ENCODE measurements around the gene GABRD. TPM values are rescaled to one million over a fixed set of nuclear protein-coding genes. Genes with fewer than 3 reads are reported as not detected.
A peak's percentile ranks its signal among the peaks of the same experiment; 100 is the strongest.

The GABRD gene
- total RNA-seq, 2 donors from 2014 or later = not detected

DNA sequence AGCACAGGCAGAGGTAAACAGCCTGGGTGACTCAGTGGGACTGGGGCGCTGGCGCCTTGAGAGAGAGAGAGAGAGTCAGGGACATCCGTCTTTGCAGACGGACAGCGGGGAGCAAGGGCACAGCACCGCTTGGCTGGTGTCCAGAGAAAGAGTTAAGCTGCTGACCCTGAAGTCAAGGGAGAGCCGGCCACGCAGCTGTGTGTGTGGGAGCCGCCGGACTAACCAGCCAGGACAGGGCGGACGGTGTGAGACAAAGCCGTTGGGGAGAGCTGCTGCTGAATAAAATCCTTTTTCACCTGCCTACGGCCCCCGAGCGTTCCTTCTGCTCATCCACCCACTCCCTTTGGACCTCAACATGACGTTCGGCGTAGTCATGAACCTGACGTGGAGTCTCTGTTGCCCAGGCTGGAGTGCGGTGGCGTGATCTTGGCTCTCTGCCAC is 30.0 kb upstream of the GABRD start:
- WGBS, 2 experiments (ENCODE audit: insufficient coverage in 1 of 2, insufficient read length in 1 of 2) = 81 to 90% methylated on average over 21 to 22 of the region's 22 CpGs
- Histone ChIP-seq H3K9ac (ENCODE audit: extremely low read depth, low read length, poor library complexity, severe bottlenecking) (no peak overlapping the region), H3K9me3 (ENCODE audit: control insufficient read depth, low read length) (no peaks in the 10 kb centered on the region), H3K36me3 (ENCODE audit: control insufficient read depth, insufficient read depth, low read length) (no peaks in the 10 kb centered on the region), H3K27me3 (ENCODE audit: control insufficient read depth, insufficient read depth, low read length, poor library complexity, severe bottlenecking) (no peaks in the 10 kb centered on the region), H3K27ac (ENCODE audit: low read depth, low read length) (no peak overlapping the region), H3K4me1 (ENCODE audit: control insufficient read depth, insufficient read depth, low read length) (no peaks in the 10 kb centered on the region), H3K4me3 (ENCODE audit: low read length) (no peak overlapping the region)
- Mint-ChIP-seq H3K4me1 (no peaks in the 10 kb centered on the region), H3K36me3 (ENCODE audit: low read depth) (no peaks in the 10 kb centered on the region), H3K4me3 (no peak overlapping the region), H3K27me3 (ENCODE audit: insufficient read depth) (no peaks in the 10 kb centered on the region), H3K9me3 (no peaks in the 10 kb centered on the region), H3K27ac (no peak overlapping the region)
- DNase-seq = peak; percentile 33
- TF ChIP-seq, protein P1, sequence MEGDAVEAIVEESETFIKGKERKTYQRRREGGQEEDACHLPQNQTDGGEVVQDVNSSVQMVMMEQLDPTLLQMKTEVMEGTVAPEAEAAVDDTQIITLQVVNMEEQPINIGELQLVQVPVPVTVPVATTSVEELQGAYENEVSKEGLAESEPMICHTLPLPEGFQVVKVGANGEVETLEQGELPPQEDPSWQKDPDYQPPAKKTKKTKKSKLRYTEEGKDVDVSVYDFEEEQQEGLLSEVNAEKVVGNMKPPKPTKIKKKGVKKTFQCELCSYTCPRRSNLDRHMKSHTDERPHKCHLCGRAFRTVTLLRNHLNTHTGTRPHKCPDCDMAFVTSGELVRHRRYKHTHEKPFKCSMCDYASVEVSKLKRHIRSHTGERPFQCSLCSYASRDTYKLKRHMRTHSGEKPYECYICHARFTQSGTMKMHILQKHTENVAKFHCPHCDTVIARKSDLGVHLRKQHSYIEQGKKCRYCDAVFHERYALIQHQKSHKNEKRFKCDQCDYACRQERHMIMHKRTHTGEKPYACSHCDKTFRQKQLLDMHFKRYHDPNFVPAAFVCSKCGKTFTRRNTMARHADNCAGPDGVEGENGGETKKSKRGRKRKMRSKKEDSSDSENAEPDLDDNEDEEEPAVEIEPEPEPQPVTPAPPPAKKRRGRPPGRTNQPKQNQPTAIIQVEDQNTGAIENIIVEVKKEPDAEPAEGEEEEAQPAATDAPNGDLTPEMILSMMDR (conservative IDR thresholded peaks at IDR 0.05) = no peak

DNA sequence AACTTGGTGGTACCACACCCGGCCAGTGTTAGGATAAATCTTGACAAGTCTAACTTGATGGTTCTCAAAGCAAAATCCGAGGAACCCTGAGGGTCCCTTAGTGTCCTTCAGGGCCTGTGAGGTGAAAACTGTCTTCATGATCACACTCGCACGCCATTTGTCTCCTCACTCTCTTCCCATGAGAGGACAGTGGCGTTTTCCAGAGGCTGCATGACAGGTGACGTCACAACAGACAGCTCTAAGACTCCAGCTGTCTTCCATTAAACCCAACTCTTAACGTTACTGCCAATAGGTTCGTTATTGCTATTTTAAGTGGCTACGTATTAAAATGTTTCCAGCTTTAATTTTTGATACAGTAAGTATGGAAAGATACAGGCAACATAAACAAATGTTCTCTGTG is 29.4 kb upstream of the GABRD start:
- DNase-seq = no peak
- TF ChIP-seq, protein P1 (conservative IDR thresholded peaks at IDR 0.05) = no peak
- peaks cover under 1% of the 10 kb centered on the region for H3K27me3 Mint-ChIP-seq (ENCODE audit: insufficient read depth)
- H3K27ac ChIP-seq (ENCODE audit: low read depth, low read length) = no peak overlapping the region
- no peaks in the 10 kb centered on the region for H3K9me3 ChIP-seq (ENCODE audit: control insufficient read depth, low read length)
- H3K9ac ChIP-seq (ENCODE audit: extremely low read depth, low read length, poor library complexity, severe bottlenecking) = no peak overlapping the region
- no peaks in the 10 kb centered on the region for H3K4me1 Mint-ChIP-seq
- no peak overlapping the region for H3K27ac Mint-ChIP-seq
- H3K36me3 Mint-ChIP-seq (ENCODE audit: low read depth) = no peaks in the 10 kb centered on the region
- no peak overlapping the region for H3K4me3 ChIP-seq (ENCODE audit: low read length)
- 93 to 94% methylated on average over 7 to 9 of the region's 9 CpGs for WGBS, 2 experiments (ENCODE audit: insufficient coverage in 1 of 2, insufficient read length in 1 of 2)
- H3K27me3 ChIP-seq (ENCODE audit: control insufficient read depth, insufficient read depth, low read length, poor library complexity, severe bottlenecking) = no peaks in the 10 kb centered on the region
- H3K9me3 Mint-ChIP-seq = no peaks in the 10 kb centered on the region
- H3K4me1 ChIP-seq (ENCODE audit: control insufficient read depth, insufficient read depth, low read length) = no peaks in the 10 kb centered on the region
- no peaks in the 10 kb centered on the region for H3K36me3 ChIP-seq (ENCODE audit: control insufficient read depth, insufficient read depth, low read length)
- no peak overlapping the region for H3K4me3 Mint-ChIP-seq

DNA sequence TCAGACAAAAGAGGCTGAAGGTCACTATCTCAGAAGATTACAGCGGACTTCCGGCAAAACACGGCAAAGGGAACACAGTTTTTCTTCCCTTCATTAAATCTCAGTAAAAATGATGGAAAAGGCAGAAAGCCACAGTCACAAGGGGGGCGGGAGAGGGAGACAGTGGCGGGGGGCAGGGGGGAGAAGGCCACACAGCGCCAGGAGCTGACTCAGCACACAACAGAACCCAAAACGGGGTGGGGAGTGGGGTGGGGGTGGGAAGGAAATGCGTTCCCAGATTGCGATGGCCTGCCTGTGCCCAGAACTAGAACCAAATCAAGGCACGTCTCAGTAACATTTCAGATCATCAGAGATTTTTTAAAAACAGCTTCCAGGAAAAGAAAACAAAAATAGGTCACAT is 28.9 kb upstream of the GABRD start:
- Histone ChIP-seq H3K36me3 (ENCODE audit: control insufficient read depth, insufficient read depth, low read length) (no peaks in the 10 kb centered on the region), H3K9ac (ENCODE audit: extremely low read depth, low read length, poor library complexity, severe bottlenecking) (no peak overlapping the region), H3K4me3 (ENCODE audit: low read length) (no peak overlapping the region), H3K9me3 (ENCODE audit: control insufficient read depth, low read length) (no peaks in the 10 kb centered on the region), H3K27me3 (ENCODE audit: control insufficient read depth, insufficient read depth, low read length, poor library complexity, severe bottlenecking) (no peaks in the 10 kb centered on the region), H3K4me1 (ENCODE audit: control insufficient read depth, insufficient read depth, low read length) (no peaks in the 10 kb centered on the region), H3K27ac (ENCODE audit: low read depth, low read length) (no peak overlapping the region)
- TF ChIP-seq, protein P1 (conservative IDR thresholded peaks at IDR 0.05) = no peak
- no peaks in the 10 kb centered on the region for H3K9me3 Mint-ChIP-seq
- H3K27ac Mint-ChIP-seq = no peak overlapping the region
- peaks cover 2% of the 10 kb centered on the region for H3K27me3 Mint-ChIP-seq (ENCODE audit: insufficient read depth)
- no peaks in the 10 kb centered on the region for H3K4me1 Mint-ChIP-seq
- H3K36me3 Mint-ChIP-seq (ENCODE audit: low read depth) = no peaks in the 10 kb centered on the region
- 62 to 89% methylated on average over 3 to 8 of the region's 10 CpGs for WGBS, 2 experiments (ENCODE audit: insufficient coverage in 1 of 2, insufficient read length in 1 of 2)
- DNase-seq = no peak
- H3K4me3 Mint-ChIP-seq = no peak overlapping the region

Data from endodermal cell (in vitro differentiated cells).